Measurements from ENCODE around the gene SRP14.
"Not testable (repeated sequence)": the region's sequence is repeated elsewhere in the genome, so short reads cannot be mapped to it uniquely, and the experiment has no call there.

The SRP14 gene

GRCh38 chr15:40014390-40014789 lies 24.6 kb downstream of the SRP14 start:
- H3K79me2 ChIP-seq (ENCODE audit: control insufficient read depth, insufficient read depth, low read length, unreplicated experiment): no peaks in the 10 kb centered on the region
- no peak overlapping the region for H3K4me3 ChIP-seq (ENCODE audit: low read depth, low read length)
- peaks cover 63% of the 10 kb centered on the region for H3K36me3 ChIP-seq (ENCODE audit: insufficient read depth, low read length)
- no peak overlapping the region for H2AFZ ChIP-seq (ENCODE audit: low read length, unreplicated experiment)
- H3K27ac ChIP-seq (ENCODE audit: low read depth, low read length): no peak overlapping the region
- H3K27me3 ChIP-seq (ENCODE audit: insufficient read depth, low read length): no peaks in the 10 kb centered on the region
- no peaks in the 10 kb centered on the region for H3K4me1 ChIP-seq (ENCODE audit: control insufficient read depth, insufficient read depth, low read length, unreplicated experiment)

DNA sequence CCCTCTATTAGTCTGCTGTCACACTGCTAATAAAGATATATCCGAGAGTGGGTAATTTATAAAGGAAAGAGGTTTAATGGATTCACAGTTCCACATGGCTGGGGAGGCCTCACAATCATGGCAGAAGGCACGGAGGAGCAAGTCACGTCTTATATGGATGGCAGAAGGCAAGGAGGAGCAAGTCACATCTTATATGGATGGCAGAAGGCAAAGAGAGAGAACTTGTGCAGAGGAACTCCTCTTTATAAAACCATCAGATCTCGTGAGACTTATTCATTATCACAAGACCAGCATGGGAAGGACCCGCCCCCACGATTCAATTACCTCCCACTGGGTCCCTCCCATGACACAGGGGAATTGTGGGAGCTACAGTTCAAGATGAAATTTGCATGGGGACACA lies 25.6 kb downstream of the SRP14 start:
- H3K36me3 ChIP-seq (ENCODE audit: insufficient read depth, low read length): peaks cover 60% of the 10 kb centered on the region
- not testable (repeated sequence) for H3K27ac ChIP-seq (ENCODE audit: low read depth, low read length); H3K27me3 ChIP-seq (ENCODE audit: insufficient read depth, low read length); H2AFZ ChIP-seq (ENCODE audit: low read length, unreplicated experiment); H3K4me1 ChIP-seq (ENCODE audit: control insufficient read depth, insufficient read depth, low read length, unreplicated experiment); H3K4me3 ChIP-seq (ENCODE audit: low read depth, low read length); H3K79me2 ChIP-seq (ENCODE audit: control insufficient read depth, insufficient read depth, low read length, unreplicated experiment)

DNA sequence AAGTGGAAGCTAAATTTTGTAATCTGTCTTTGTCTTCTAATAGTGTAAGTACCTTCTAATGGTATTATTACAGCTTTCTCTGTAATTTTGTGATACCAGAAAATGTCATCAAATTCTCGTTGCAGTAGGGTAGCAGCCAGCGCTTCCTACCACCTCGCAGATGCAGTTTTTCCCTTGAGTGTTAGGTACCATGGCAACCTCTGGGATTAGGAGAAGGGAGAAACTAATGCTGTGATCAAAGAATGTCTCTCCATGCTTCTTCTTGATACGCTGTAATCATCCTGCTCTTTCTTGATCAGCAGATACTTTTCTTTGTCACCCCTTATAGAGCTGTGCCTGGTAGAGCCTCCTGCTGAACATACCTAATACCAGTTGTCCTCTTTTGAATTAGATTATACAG lies 27.7 kb downstream of the SRP14 start:
- Histone ChIP-seq H3K27me3 (ENCODE audit: insufficient read depth, low read length) (no peaks in the 10 kb centered on the region), H3K79me2 (ENCODE audit: control insufficient read depth, insufficient read depth, low read length, unreplicated experiment) (no peaks in the 10 kb centered on the region), H3K4me3 (ENCODE audit: low read depth, low read length) (no peak overlapping the region), H3K36me3 (ENCODE audit: insufficient read depth, low read length) (peaks cover 66% of the 10 kb centered on the region), H3K27ac (ENCODE audit: low read depth, low read length) (no peak overlapping the region), H3K4me1 (ENCODE audit: control insufficient read depth, insufficient read depth, low read length, unreplicated experiment) (peaks cover 1% of the 10 kb centered on the region), H2AFZ (ENCODE audit: low read length, unreplicated experiment) (no peak overlapping the region)

DNA sequence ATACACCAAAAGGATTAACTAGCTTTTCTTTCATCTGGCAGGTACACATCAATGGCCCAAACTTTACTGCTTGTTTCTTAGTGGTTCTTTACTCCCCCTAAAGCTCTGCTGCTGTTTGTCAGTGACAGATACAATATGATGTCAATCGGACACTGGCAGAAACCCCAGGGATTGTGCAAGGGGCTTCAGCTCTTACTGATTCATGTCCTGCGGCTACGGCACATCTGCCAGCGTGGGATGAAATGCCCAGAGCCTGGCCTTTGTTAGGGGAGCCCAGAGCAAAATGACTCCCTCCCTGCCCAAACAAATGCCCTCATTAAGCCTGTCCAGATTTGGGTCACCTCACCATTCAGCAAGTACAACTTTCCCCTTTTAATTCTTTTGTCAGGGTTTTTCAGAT lies 28.3 kb downstream of the SRP14 start:
- no peaks in the 10 kb centered on the region for H3K27me3 ChIP-seq (ENCODE audit: insufficient read depth, low read length)
- peaks cover 6% of the 10 kb centered on the region for H3K4me1 ChIP-seq (ENCODE audit: control insufficient read depth, insufficient read depth, low read length, unreplicated experiment)
- no peak overlapping the region for H2AFZ ChIP-seq (ENCODE audit: low read length, unreplicated experiment)
- H3K79me2 ChIP-seq (ENCODE audit: control insufficient read depth, insufficient read depth, low read length, unreplicated experiment): no peaks in the 10 kb centered on the region
- no peak overlapping the region for H3K4me3 ChIP-seq (ENCODE audit: low read depth, low read length)
- H3K36me3 ChIP-seq (ENCODE audit: insufficient read depth, low read length): peaks cover 65% of the 10 kb centered on the region
- H3K27ac ChIP-seq (ENCODE audit: low read depth, low read length): peak overlapping the region; percentile 42

GRCh38 chr15:40008061-40008765 lies 30.8 kb downstream of the SRP14 start:
- H3K4me3 ChIP-seq (ENCODE audit: low read depth, low read length): no peak overlapping the region
- H3K79me2 ChIP-seq (ENCODE audit: control insufficient read depth, insufficient read depth, low read length, unreplicated experiment): no peaks in the 10 kb centered on the region
- no peak overlapping the region for H3K27ac ChIP-seq (ENCODE audit: low read depth, low read length)
- no peak overlapping the region for H2AFZ ChIP-seq (ENCODE audit: low read length, unreplicated experiment)
- no peaks in the 10 kb centered on the region for H3K27me3 ChIP-seq (ENCODE audit: insufficient read depth, low read length)
- peaks cover 6% of the 10 kb centered on the region for H3K4me1 ChIP-seq (ENCODE audit: control insufficient read depth, insufficient read depth, low read length, unreplicated experiment)
- peaks cover 62% of the 10 kb centered on the region for H3K36me3 ChIP-seq (ENCODE audit: insufficient read depth, low read length)

DNA sequence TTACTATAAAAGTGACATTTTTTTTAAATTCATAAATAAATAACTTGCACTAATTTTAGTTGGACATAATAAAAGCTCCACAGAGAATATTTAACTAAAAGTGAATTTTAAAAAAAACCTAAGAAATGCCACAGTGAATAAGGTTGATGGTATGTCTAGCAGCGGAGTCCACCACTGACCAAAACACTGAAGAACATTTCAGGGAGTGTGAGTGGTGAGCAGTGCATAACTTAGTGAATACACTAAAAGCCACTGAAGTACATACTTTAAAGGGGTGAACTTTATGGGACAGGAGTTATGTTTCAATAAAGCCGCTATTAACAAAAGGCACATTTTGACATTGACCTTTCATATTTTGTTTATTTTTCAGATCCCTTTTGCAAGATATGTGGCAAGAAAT lies 32.3 kb downstream of the SRP14 start:
- peaks cover 11% of the 10 kb centered on the region for H3K4me1 ChIP-seq (ENCODE audit: control insufficient read depth, insufficient read depth, low read length, unreplicated experiment)
- peak overlapping the region; percentile 55 for H3K27ac ChIP-seq (ENCODE audit: low read depth, low read length)
- no peaks in the 10 kb centered on the region for H3K27me3 ChIP-seq (ENCODE audit: insufficient read depth, low read length)
- no peak overlapping the region for H3K4me3 ChIP-seq (ENCODE audit: low read depth, low read length)
- H3K36me3 ChIP-seq (ENCODE audit: insufficient read depth, low read length): peaks cover 58% of the 10 kb centered on the region
- H2AFZ ChIP-seq (ENCODE audit: low read length, unreplicated experiment): no peak overlapping the region
- H3K79me2 ChIP-seq (ENCODE audit: control insufficient read depth, insufficient read depth, low read length, unreplicated experiment): no peaks in the 10 kb centered on the region

GRCh38 chr15:40006003-40006402 lies 33.0 kb downstream of the SRP14 start:
- H3K27me3 ChIP-seq (ENCODE audit: insufficient read depth, low read length): no peaks in the 10 kb centered on the region
- H2AFZ ChIP-seq (ENCODE audit: low read length, unreplicated experiment): no peak overlapping the region
- peak overlapping the region; percentile 55 for H3K27ac ChIP-seq (ENCODE audit: low read depth, low read length)
- peaks cover 55% of the 10 kb centered on the region for H3K36me3 ChIP-seq (ENCODE audit: insufficient read depth, low read length)
- no peak overlapping the region for H3K4me3 ChIP-seq (ENCODE audit: low read depth, low read length)
- no peaks in the 10 kb centered on the region for H3K79me2 ChIP-seq (ENCODE audit: control insufficient read depth, insufficient read depth, low read length, unreplicated experiment)
- H3K4me1 ChIP-seq (ENCODE audit: control insufficient read depth, insufficient read depth, low read length, unreplicated experiment): peaks cover 11% of the 10 kb centered on the region

GRCh38 chr15:40003116-40003916 lies 35.7 kb downstream of the SRP14 start:
- Histone ChIP-seq H3K27ac (ENCODE audit: low read depth, low read length) (no peak overlapping the region), H3K4me1 (ENCODE audit: control insufficient read depth, insufficient read depth, low read length, unreplicated experiment) (peaks cover 23% of the 10 kb centered on the region), H3K4me3 (ENCODE audit: low read depth, low read length) (no peak overlapping the region), H3K27me3 (ENCODE audit: insufficient read depth, low read length) (no peaks in the 10 kb centered on the region), H3K79me2 (ENCODE audit: control insufficient read depth, insufficient read depth, low read length, unreplicated experiment) (no peaks in the 10 kb centered on the region), H2AFZ (ENCODE audit: low read length, unreplicated experiment) (no peak overlapping the region), H3K36me3 (ENCODE audit: insufficient read depth, low read length) (peaks cover 42% of the 10 kb centered on the region)

DNA sequence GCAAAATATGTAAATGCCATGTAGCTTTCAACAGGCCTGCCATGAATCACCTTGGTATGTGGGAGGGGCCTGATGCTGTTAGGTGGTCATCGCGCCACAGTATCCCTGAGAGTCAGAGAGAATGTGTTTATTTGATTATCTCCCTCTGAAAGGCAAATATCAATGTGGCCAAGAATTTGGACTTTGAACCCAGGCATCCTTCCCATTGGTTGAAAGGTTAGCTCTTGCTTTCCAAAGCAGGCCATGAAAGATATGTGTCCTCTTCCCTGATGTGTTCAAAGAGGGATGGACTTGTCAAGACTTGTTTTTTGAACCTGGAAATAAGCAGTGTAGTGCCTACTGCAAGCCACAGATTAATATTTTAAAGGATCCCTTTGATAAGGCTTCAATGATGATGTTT lies 36.7 kb downstream of the SRP14 start:
- Histone ChIP-seq H3K79me2 (ENCODE audit: control insufficient read depth, insufficient read depth, low read length, unreplicated experiment) (no peaks in the 10 kb centered on the region), H3K27me3 (ENCODE audit: insufficient read depth, low read length) (no peaks in the 10 kb centered on the region), H3K27ac (ENCODE audit: low read depth, low read length) (no peak overlapping the region), H3K4me3 (ENCODE audit: low read depth, low read length) (no peak overlapping the region), H3K4me1 (ENCODE audit: control insufficient read depth, insufficient read depth, low read length, unreplicated experiment) (peaks cover 25% of the 10 kb centered on the region), H2AFZ (ENCODE audit: low read length, unreplicated experiment) (no peak overlapping the region), H3K36me3 (ENCODE audit: insufficient read depth, low read length) (peaks cover 41% of the 10 kb centered on the region)

DNA sequence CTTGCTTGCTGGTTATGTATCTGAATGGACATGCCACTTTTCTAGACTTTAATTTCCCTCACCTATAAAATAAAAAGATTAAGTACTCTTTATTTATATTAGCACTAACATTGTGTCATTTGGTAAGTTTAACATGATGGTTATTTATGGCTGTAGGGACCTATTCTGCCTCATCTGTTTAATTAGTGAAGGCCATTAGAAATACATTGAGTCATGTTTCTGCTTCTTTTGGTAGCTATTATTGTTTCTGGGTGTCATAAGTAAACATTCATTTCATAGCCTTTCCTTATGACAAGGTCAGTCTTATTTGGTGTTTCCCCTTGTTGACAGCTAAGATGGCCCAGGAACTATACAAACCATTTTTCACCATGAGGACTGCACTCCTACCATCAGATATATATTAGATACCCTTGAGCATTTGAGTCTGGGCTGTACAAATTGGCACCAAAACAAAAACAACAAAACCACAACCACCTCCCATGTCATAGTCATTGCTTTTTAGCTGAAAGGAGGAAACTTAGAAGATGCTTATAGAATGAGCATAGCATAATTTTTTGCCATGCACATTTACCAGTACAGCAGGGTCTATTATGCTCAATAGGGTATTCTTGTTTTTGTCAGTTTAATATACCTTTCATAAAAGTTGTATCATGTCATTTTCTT lies 39.3 kb downstream of the SRP14 start:
- no peaks in the 10 kb centered on the region for H3K27me3 ChIP-seq (ENCODE audit: insufficient read depth, low read length)
- no peak overlapping the region for H2AFZ ChIP-seq (ENCODE audit: low read length, unreplicated experiment)
- H3K4me3 ChIP-seq (ENCODE audit: low read depth, low read length): no peak overlapping the region
- H3K36me3 ChIP-seq (ENCODE audit: insufficient read depth, low read length): peaks cover 40% of the 10 kb centered on the region
- no peak overlapping the region for H3K27ac ChIP-seq (ENCODE audit: low read depth, low read length)
- H3K4me1 ChIP-seq (ENCODE audit: control insufficient read depth, insufficient read depth, low read length, unreplicated experiment): peaks cover 28% of the 10 kb centered on the region
- H3K79me2 ChIP-seq (ENCODE audit: control insufficient read depth, insufficient read depth, low read length, unreplicated experiment): no peaks in the 10 kb centered on the region
